Measurements from ENCODE around the gene DLG5.

Gene DLG5

DNA sequence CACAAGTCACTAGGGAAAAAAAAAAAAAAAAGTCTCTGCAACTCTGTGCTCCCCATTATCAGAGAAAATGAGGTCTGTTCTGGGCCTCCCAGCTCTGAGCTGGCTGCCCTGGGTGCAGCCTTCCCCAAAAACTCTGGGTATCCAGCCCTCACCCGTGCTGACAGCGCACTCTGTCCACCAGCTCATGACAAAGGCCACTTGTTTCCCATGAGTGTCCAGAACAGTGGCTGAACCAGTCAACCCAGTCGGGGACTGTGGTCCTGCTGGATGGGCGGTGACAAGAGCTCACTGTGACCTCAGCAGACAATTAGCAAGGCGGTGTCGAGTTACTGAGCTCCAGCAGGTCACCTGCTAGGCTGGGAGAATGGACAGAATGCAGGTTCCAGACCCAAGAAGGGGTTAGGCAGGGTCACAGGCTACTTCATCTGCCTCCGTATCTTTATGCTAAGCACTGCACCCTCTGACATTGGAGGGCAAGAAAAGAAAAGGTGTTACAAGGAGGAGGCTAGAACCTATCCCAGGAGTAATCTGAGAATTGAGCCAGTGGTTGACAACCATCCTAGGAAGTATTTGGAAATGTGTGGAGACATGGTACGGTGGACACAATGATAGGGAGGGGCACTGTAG lies 37.2 kb downstream of the DLG5 start:
- DNase-seq (ENCODE audit: low spot score), result no peak

DNA sequence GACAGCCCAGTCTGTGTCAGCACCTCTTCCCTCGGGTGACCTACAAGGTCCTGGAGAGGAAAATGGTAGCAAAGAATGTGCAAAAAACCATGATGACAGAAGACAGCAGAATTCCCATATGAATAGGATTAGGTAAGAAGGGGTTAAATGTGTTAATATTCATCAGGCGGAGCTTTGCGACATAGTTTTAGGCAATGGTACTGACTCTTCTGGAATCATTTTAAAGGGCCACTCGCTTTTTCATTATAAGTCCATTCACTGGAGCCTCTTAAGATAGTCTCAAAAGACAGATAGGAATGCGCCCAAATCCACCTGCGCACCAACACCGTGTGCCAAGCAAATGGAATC lies 38.2 kb downstream of the DLG5 start:
- no peak for DNase-seq (ENCODE audit: low spot score)

DNA sequence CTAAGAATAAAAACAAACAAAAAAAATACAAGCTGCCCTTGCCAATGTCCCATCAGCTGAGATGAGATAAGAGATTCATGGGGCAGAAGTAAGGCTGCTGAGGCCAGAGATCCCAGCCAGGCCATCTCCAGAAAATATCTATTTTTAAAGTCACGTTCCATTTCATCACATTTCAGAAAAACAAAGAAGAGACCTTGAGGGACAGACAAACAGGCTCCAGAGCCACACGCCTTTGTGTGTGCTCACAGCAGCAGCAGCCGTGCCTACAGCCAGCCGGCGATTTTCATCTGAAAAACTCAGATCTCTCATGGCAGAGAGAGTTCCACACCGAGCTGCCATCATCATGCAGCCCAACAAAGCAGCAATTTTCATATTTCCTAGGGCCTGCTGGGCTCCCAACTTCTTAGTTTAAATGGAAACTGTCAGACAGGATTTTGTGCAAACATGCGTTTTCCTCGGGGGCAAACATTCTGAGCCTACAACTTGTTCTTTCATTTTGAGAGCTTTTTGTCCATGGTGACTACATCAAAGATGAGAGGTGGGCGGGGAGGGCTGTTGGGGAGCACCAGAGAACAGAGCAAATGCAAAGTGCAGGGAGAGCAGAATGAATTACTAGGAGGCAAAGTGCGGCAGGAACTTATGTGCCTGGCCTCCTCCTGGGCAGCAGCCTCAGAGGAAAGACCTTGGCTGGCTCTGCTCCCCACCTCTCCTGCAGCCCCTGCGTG lies 38.8 kb downstream of the DLG5 start:
- DNase-seq (ENCODE audit: low spot score), result no peak

DNA sequence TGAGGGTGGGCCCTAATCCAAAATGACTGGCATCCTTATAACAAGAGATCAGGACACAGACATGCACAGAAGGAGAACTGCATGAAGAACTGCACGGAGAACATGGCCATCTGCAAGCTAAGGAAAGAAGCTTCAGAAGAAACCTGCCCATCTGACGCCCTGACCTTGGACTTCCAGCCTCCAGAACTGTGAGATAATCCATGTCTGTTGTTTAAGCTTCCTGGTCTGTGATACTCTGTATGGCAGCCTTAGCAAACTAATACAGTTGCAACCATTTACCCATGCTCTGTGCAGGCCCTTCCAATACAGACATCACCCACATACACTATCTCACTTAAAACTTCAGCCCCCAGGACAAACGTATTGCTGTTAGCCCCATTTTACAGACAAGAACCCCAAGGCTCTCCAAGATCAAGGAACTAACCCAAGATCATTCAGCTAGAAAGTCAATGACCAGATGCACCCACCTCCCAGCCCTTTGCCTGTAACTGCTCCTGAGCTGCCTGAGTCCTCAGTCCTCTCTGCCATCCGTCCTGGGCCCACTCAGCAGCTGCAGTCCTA lies 39.7 kb downstream of the DLG5 start:
- DNase-seq (ENCODE audit: low spot score), result no peak

DNA sequence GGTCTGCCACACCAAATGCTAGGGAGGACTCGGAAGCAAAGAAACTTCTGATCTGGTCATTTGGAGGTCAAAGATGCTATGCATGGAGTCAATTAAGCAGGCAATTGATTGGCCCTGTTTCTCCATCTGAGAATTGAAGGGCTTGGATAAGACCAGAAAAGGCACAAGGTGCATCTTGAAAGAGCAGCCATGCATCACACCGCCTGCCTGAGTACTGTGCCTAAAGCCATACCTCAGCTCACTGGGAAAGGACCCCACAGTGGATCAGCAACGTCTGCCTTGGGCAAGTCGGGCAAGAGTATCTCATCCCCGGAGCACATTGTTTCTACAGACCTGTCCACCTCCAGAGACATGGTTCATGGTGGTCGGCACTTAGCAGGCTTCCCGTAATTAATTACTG lies 42.4 kb downstream of the DLG5 start:
- DNase-seq (ENCODE audit: low spot score), result no peak

DNA sequence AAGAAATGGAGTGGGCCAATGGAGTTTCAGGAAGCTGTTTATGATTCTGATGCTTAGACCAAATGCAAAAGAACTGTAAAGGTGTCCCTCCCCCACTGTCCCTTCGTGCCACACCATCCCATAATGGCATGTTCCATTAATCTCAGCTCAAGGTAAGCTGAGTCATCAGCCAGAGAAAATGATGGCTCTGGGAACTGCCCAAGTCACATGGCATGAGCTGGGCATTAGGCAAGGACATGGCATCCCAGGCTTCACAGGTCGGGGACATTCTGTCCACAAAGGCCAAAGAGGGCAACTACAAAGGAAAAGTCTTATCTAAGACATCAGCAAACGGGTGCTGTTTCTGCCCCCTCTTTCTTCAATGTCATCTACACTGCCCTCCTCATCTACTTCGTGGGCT lies 44.9 kb downstream of the DLG5 start:
- DNase-seq (ENCODE audit: low spot score), result no peak

DNA sequence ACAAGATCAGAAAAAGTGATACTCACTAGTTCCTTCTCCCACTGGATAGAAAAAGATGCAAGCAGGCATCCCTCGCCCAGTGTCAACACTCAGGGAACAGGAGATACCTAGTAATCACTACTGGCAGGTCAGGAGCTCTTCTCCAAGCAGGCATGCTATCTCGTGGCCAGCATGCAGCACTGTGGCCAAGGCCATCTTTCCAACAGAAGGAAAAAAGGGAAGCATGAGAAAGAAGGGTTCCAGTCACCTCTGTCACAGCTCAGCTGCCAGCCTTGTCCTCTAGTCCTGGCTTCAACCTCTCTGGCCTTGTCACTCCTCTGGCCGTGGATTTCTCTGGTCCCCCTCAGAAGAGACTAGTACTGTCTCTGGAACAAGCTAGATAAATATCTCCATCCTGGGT lies 45.3 kb downstream of the DLG5 start:
- DNase-seq (ENCODE audit: low spot score), result no peak

DNA sequence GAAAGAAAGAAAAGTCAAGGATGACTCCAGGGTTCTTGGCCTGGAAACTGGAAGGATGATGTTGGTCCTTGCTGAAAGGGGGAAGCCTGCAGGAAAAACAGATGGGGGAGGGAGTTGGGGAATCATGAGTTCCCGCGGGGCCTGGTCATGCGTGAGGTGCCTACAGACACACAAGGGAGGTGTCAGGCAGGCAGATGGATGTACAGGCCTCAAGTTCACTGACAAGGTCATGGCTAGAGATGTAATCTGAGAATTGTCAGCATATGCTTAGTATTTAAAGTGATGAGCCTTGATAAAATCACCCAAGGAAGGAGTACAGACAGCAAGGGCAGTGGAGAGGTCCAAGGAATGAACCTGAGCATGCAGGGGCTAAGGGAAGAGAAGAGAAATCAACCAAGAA lies 46.8 kb downstream of the DLG5 start:
- no peak for DNase-seq (ENCODE audit: low spot score)

DNA sequence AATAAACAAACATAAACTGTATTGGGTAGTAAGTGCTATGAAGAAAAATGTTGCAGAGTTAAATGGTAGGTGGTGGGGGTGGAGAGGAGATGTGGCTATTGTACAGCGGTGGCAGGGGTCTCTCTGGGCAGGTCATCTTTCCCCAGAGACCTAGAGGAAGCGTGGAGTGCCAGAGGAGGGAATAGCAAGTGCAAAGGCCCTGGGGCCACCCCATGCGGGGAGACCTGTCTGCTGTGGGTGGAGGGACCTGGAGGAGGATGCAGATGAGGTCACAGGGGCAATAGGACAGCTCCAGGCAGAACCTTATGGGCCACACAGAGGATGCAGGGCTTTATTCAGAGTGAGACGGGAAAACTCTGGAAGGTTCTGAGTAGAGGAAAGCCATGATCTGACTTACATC lies 47.5 kb downstream of the DLG5 start:
- DNase-seq (ENCODE audit: low spot score), result no peak

DNA sequence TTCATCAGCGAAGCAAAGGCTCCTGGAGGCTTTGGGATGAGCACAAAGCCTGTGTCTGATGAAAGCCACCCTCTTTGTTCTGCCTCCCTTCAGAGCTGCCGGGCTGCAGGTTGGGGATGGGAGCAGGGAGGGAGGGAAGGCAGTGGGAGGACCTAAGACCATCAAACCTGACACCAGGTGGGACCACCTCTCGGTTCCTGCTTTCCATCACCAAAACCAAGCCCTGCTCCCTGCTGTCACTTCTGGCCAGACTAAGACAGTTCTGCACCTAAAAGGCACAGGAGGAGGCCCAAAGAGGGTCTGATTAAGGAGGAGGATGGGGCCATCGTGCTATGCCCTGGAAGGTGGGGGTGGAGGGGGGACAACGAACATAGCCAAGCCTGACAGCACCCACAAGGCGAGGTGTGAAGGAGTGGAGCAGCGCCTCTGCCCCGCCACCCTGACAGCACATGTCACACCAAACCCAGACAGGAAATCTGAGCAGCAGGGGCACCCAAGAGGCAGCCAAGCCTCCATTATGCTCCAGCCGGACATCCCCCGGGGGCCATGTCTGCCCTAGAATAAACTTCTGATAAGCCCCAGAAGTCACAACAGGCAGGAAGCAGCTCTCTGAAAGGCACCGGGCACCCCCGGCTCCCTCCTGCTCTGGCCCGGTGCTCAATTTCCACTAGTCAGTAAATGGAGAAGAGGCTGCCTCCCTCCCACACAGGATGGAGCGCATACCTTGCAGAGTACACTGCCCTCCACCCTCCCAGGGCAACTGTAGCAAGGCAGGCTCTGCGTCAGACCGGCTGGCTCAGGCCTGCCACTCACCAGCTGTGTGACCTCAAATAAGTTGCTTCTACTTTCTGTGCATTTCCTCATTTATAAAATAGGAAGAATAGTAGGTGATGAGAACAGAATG lies 48.9 kb downstream of the DLG5 start:
- no peak for DNase-seq (ENCODE audit: low spot score)

DNA sequence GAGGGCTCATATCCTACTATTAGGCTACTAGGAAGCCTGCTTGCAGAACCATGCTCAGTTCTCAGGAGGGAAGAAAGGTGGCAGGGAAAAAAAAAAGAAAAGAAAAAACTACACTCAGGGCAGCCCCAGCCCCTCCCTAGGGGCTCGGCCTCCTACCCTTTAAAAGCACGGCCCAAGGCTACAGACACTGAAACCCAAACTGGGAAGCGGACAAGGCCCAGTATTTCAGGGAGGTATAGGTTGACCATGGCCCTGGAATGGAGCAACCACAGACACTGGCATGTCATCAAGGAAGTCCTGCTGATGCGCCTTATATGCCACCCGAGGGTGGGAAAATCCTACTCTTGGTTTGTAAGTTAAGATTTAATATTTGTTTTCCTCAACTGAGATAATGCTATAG lies 50.8 kb downstream of the DLG5 start:
- no peak for DNase-seq (ENCODE audit: low spot score)

DNA sequence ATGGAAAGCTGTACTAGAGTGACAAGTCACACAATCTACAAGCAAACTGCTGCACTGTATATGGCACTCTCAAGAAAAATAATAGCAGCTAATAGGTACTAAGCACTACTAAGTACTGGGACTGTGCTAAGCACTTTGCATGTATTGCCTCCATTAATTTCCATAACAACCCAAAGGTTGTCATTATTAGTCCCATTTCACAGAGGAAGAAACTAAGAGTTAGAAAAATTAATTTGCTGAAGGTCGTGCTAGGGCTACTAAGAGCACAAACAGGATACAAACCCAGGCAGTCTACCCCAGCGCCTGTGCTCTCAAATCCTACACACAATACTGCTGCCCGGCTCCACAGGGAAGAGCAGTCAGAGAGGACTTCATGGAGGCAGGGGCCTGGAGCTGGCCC lies 51.7 kb downstream of the DLG5 start:
- no peak for DNase-seq (ENCODE audit: low spot score)

DNA sequence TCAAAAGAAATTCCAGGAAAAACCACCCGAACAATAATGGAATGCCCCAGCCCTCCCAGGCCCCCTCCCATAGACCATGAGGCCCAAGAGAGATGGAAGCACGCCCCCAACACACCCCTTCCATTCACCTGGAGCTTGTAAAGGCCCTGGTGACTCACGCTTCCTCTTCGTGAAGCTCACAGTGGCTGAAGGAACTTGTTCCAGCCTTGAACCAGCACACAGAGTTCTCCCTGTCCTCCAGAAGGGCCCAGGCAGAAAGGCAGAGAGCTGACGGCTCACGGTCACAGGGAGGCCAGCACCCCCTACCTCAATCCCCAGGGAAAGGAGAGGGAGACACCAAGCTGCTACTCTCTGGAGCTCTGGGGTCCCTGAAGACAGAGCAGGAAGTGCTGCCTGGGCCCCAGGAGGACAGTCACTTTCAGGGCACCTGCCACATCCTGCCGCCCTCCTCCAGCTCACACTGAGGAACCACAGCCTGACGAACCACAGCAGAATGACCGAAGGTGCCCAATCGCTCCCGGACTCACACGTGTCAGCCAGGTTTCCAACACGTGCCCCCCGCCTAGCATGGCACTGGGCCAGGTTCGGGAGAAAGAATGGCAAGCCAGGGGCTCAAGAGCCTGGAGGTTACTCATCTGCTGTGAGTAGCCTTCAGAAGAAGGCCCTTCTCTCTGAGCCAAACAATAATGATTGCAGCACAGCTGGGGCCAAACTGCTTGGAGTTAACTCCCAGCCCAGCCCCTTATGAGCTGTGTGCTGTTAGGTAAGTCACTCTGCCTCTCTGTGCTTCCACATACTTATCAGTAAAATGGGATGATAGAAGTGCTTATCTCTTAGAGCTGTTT lies 52.8 kb downstream of the DLG5 start:
- no peak for DNase-seq (ENCODE audit: low spot score)

DNA sequence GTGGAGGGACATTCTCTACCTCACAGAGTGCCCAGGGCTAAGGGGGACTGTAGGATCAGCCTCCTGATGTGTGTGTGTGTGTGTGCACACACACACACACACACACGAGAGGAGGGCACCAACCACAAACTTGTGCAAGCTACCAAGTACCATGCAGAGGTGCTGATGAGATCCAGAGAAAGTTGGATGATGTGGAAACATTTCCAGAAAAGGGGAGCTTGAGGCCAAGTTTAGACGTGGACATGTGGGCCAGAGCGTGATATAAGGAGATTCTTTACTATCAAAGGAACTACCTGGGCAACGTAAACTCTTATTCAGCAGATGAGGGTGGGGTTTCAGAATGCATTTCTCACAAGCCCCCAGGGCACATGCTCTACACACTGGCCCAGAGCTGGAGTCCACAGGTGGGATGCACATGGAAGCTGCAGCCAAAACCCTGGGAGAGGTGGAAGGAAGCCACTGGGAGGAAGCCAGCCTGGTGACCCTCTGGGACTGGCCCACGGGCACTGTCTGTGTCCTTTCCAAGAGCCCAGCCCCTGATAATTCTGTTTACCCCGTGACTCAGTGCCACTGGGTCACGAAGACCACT lies 53.5 kb downstream of the DLG5 start:
- DNase-seq (ENCODE audit: low spot score), result no peak

DNA sequence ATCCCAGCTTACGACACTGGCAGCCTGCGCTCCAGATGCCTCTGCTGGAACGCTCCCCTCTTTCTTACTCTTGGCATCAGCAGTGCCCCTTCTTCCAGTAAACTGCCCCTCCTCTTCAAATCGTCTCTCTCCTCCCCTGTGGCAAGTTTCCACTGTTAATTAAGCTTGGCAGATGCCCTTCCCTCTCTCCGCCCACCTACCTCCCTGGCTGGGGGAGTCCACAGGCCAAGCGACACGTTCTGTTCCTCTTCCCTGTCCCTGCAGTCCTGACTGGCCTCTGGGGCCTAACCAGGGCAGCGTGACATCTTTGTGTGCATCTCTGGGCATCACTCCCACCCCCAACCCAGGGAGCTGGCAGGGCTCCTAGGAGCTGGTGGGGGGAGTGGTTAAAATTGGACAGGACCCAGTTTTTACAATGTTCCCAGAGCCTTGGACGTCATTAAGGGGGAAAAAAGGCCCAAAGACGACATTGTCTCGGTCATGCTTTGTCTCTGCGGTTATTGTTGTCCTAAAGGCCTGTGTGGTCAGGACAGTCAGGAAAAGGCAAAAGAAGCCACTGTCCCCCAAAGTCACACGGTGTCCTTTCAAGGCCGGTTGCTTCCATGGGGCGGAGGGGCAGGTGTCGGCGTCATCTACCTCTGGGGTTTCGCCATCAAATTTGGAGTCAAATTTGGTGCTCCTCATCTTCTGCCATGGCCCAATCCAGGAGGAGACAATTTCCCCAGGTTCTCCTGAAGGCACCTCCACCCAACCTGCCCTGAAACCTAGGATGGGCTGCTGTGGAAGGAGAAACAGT lies 54.2 kb downstream of the DLG5 start:
- no peak for DNase-seq (ENCODE audit: low spot score)

DNA sequence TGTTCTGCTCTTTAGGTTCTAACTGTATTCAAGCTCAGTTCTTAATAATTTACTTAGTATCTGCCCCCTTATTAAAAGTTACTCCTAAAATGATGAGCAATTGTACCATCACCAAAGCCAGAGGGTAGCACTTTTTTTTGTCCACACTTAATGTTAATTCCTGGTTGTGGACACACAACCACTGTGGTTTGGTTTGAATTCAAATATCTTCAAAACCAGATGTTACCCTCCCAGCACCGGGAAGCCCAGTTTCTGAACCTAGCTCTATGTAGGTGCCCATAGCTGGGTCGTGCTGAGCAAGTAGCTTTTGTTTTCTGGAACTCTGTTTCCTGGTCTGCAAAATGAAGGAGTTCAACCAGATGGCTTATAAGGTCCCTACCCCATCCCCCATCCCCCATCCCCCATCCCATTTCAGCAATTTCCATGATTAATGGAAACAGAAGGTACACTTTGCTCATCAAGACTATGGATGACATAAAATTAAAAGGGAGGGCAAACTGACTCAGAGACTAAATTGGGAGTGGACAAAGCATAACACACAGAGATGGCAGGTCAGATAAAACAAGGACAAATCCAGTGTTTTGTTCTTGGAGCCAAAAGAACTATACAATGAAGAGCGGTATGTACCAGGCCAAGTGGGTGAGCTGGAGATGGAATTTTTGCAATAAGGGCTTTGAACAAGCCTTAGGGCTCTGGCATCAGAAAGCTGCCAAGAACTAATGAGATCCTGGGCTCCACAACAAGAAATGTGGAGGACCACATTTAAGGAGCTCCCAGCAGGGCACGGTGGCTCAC lies 56.7 kb downstream of the DLG5 start:
- DNase-seq (ENCODE audit: low spot score), result no peak

DNA sequence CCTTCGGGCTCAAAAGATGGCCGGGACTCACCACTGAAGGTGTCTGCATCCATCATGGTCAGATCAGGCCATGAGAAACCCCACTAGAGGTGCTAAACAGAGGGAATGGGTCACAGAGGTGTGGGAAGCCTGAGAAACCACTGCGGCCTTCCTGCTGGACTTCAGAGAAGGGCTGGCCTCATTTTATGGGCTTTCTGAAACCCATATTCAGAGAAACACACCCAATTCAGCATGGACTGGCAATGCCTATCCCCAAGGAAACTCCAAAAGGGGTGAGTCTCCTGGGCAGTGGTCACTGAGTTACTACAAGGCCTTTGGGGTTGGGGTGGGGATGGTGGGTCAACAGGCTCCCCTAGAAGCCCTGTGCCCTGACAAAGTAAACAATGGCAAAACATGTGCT lies 58.0 kb downstream of the DLG5 start:
- no peak for DNase-seq (ENCODE audit: low spot score)

DNA sequence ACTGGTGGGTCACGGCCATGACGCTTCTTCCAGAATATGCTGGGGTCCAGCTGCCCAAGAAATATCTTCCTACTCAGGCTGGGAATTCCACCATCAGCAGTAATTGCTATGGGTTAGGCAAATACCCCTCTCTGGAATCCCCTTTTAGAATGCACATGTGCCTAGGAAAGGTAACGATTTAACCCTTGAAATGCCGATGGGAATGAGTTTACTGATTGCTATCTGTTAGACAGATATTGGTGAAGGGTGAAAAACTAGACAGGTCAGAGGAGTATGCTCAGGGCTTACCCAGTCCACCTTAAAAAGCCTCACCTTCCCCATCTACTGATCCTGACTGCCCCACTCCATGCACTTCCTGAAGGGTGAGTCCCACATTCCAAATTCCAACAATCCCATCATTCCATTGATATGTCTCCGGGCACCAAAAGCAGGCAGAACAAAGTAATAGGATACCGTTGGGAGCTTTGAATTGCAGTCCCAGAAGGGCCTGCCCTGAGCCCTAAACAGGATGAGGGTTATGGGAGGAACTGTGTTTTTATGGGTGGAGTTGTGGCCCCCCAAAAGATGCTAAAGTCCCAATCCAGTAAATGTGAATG lies 59.3 kb downstream of the DLG5 start:
- no peak for DNase-seq (ENCODE audit: low spot score)

DNA sequence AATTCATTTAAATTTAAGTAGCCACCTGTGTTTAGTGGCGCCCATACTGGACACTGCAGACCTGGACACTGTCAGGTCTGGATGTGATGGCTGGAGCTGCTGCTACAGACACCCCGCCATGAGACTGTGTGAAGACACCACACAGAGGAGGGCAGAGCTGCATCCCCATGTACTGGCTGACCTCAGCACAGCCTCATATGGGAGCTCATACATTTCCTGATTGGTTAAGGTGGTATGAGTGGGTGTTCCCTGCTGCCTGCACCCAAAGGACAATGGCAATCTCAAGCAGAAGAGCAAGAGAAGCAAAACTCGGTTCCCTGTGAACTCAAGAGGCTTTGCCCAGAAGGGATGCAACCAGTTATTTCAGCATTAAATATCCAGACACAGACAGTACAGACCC lies 60.0 kb downstream of the DLG5 start:
- DNase-seq (ENCODE audit: low spot score), result no peak
